SK-N-SH treated with all-trans-retinoic acid at 6 μM for 48 hours (cell line): ENCODE results near the gene CACNA1D.

Experiments
- ATAC-seq: fragments of 200-7000 bp; cut with Tn5 transposase; 3 replicates; pipeline ENCODE4 v1.9.1; 2020; ENCODE audit warnings: mild to moderate bottlenecking, moderate library complexity
- ARNTL ChIP-seq: fragments of 450-650 bp; formaldehyde crosslinking; IDR thresholded peaks from 2 replicates; pipeline ENCODE4 v1.5.0; 2020; ENCODE audit warnings: low read depth, mild to moderate bottlenecking, moderate library complexity, borderline replicate concordance
- BACH2 ChIP-seq: fragments of 250-450 bp; sonication (Bioruptor Pico); IDR thresholded peaks from 2 replicates; pipeline ENCODE4 v1.9.0; 2021; ENCODE audit warnings: mild to moderate bottlenecking, borderline replicate concordance
- CSDC2 ChIP-seq: fragments of 250-450 bp; sonication (Bioruptor Pico); IDR thresholded peaks from 2 replicates; pipeline ENCODE4 v1.5.0; 2020; ENCODE audit warnings: mild to moderate bottlenecking, moderate library complexity
- ESRRG ChIP-seq: fragments of 250-450 bp; sonication (Bioruptor Pico); IDR thresholded peaks from 2 replicates; pipeline ENCODE4 v1.6.1; 2021; ENCODE audit warnings: mild to moderate bottlenecking
- GLIS3 ChIP-seq: fragments of 250-450 bp; sonication (Bioruptor Pico); IDR thresholded peaks from 2 replicates; pipeline ENCODE4 v1.5.0; 2020; ENCODE audit warnings: mild to moderate bottlenecking, moderate library complexity
- ISL1 ChIP-seq: fragments of 250-450 bp; sonication (Bioruptor Pico); IDR thresholded peaks from 2 replicates; pipeline ENCODE4 v2.1.2; 2022; ENCODE audit warnings: mild to moderate bottlenecking, moderate library complexity
- OSR1 ChIP-seq: fragments of 250-450 bp; sonication (Bioruptor Pico); IDR thresholded peaks from 2 replicates; pipeline ENCODE4 v1.8.0; 2022; ENCODE audit warnings: moderate library complexity, mild to moderate bottlenecking, inconsistent platforms
- PPARA ChIP-seq: fragments of 250-450 bp; sonication (Bioruptor Pico); IDR thresholded peaks from 2 replicates; pipeline ENCODE4 v1.5.0; 2020; ENCODE audit warnings: mild to moderate bottlenecking, borderline replicate concordance
- RARB ChIP-seq: fragments of 250-450 bp; sonication (Bioruptor Pico); IDR thresholded peaks from 2 replicates; pipeline ENCODE4 v1.8.0; 2021; ENCODE audit warnings: mild to moderate bottlenecking, moderate library complexity
- TCF4 ChIP-seq: fragments of 250-450 bp; sonication (Bioruptor Pico); IDR thresholded peaks from 2 replicates; pipeline ENCODE4 v1.8.0; 2021; ENCODE audit warnings: mild to moderate bottlenecking, moderate library complexity, borderline replicate concordance
- TOX ChIP-seq: fragments of 250-450 bp; sonication (Bioruptor Pico); IDR thresholded peaks from 2 replicates; pipeline ENCODE4 v1.8.0; 2021; ENCODE audit warnings: mild to moderate bottlenecking, moderate library complexity, borderline replicate concordance
- ZC3H10 ChIP-seq: fragments of 250-450 bp; sonication (Bioruptor Pico); IDR thresholded peaks from 2 replicates; pipeline ENCODE4 v1.5.1; 2021; ENCODE audit warnings: mild to moderate bottlenecking, moderate library complexity
- ZFP3 ChIP-seq: fragments of 250-450 bp; sonication (Bioruptor Pico); IDR thresholded peaks from 2 replicates; pipeline ENCODE4 v1.5.0; 2020; ENCODE audit warnings: mild to moderate bottlenecking, moderate library complexity
- ZFP30 ChIP-seq: fragments of 450-650 bp; formaldehyde crosslinking; IDR thresholded peaks from 2 replicates; pipeline ENCODE4 v1.5.0; 2022; ENCODE audit warnings: mild to moderate bottlenecking, moderate library complexity
- ZNF565 ChIP-seq: fragments of 450-650 bp; formaldehyde crosslinking; conservative IDR thresholded peaks from 2 replicates; pipeline ENCODE4 v1.5.0; 2020; ENCODE audit warnings: low read depth, mild to moderate bottlenecking, moderate library complexity
- ZNF8 ChIP-seq: fragments of 450-650 bp; formaldehyde crosslinking; IDR thresholded peaks from 2 replicates; pipeline ENCODE4 v1.5.0; 2020; ENCODE audit warnings: mild to moderate bottlenecking, moderate library complexity
- TF ChIP-seq, protein P1 (sequence below): fragments of 250-450 bp; sonication (Bioruptor Pico); IDR thresholded peaks from 2 replicates; pipeline ENCODE4 v1.5.0; 2020; ENCODE audit warnings: mild to moderate bottlenecking, moderate library complexity
- TF ChIP-seq, protein P2 (sequence below): fragments of 250-450 bp; sonication (Bioruptor Pico); IDR thresholded peaks from 2 replicates; pipeline ENCODE4 v1.5.1; 2020; ENCODE audit warnings: low read depth, mild to moderate bottlenecking, moderate library complexity
- TF ChIP-seq, protein P3 (sequence below): fragments of 250-450 bp; sonication (Bioruptor Pico); IDR thresholded peaks from 2 replicates; pipeline ENCODE4 v1.8.0; 2020; ENCODE audit warnings: mild to moderate bottlenecking, moderate library complexity, borderline replicate concordance
- TF ChIP-seq, protein P4 (sequence below): fragments of 250-450 bp; sonication (Bioruptor Pico); IDR thresholded peaks from 2 replicates; pipeline ENCODE4 v1.8.0; 2021; ENCODE audit warnings: low read depth, mild to moderate bottlenecking, moderate library complexity, borderline replicate concordance

Gene CACNA1D

DNA sequence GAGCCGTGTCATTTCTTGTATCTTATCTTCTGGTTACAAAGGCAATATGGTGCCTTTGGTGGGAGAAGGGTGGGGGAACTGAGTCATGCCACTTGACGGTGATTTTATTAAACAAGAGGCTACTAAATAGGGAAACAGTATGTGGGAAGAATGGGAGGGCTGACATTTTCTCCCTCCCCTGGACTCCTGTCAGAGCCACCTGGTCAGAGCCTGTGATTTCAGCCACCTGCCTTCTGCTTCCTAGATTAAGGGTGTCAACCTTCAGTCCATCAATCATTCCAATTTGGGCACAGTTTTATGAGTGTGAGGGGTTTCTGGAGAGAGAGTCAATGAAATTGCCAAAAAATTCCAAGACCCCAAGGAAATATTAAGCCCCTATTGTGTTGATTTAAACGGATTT lies 264.4 kb downstream of the CACNA1D start:
- TF ChIP-seq, protein P1, sequence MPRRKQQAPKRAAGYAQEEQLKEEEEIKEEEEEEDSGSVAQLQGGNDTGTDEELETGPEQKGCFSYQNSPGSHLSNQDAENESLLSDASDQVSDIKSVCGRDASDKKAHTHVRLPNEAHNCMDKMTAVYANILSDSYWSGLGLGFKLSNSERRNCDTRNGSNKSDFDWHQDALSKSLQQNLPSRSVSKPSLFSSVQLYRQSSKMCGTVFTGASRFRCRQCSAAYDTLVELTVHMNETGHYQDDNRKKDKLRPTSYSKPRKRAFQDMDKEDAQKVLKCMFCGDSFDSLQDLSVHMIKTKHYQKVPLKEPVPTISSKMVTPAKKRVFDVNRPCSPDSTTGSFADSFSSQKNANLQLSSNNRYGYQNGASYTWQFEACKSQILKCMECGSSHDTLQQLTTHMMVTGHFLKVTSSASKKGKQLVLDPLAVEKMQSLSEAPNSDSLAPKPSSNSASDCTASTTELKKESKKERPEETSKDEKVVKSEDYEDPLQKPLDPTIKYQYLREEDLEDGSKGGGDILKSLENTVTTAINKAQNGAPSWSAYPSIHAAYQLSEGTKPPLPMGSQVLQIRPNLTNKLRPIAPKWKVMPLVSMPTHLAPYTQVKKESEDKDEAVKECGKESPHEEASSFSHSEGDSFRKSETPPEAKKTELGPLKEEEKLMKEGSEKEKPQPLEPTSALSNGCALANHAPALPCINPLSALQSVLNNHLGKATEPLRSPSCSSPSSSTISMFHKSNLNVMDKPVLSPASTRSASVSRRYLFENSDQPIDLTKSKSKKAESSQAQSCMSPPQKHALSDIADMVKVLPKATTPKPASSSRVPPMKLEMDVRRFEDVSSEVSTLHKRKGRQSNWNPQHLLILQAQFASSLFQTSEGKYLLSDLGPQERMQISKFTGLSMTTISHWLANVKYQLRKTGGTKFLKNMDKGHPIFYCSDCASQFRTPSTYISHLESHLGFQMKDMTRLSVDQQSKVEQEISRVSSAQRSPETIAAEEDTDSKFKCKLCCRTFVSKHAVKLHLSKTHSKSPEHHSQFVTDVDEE (CRISPR knock-in tag): no peak
- TF ChIP-seq ARNTL (CRISPR knock-in tag) (no peak), ZC3H10 (CRISPR knock-in tag) (no peak), ZFP3 (CRISPR knock-in tag) (no peak), ESRRG (CRISPR knock-in tag) (no peak)
- ATAC-seq: no peak

DNA sequence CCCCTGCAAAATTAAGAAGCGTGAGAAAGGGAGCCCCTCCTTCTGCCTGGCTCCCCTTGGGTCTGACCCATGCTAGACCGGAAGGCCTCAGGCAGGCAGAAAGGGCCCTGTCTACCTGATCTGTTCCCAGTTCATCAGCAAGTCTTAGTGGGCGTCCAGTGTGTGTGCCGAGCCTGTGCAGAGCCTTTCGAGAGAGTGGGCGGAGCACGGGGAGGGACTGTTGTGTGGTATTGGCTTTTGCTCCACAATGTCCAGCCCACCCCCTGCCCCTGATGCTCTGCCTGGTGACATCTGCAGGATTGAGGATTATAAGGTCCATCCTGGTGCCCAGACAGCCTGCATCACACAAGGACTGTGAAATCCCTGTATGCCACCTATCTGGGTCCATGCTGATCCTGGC lies 268.9 kb downstream of the CACNA1D start:
- no peak for ATAC-seq

DNA sequence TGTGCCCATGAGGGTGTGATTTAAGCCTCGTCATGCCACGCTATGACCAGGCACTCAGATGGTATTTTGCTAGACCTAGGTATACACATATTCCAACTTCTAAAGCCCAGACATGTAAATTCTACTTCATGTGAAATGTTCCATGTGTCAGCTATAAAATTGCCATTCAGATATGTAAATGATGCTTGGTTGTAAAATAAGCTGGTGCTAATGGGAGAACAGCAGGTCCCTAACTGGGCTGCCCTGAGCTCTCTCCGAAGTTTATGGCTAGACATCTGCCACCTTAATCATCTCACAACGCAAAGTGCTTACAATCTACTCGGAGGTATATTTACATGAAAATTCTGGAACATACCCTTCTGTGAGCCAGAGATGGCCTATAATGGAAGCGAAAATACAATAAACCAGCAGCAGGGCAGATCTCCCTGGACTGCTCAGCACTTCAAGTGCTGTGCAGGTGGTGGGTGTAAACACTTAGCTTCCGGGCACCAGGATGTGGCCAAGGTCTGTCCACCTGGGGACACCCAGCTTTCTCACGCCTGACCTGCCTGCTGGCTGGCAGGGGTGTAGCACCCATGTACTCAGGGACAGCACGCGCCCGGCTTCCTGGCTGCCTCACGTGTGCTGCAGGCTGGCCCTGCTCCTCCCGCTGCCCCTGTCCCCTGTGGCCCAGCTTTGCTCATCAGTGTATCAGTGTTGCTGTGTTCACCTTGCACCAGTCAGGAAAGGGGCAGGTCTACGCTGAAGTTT lies 269.8 kb downstream of the CACNA1D start:
- ATAC-seq: no peak
- TF ChIP-seq GLIS3 (no peak), ARNTL (CRISPR knock-in tag) (no peak), BACH2 (CRISPR knock-in tag) (no peak), ZNF565 (CRISPR knock-in tag) (no peak), ZFP3 (CRISPR knock-in tag) (no peak), ISL1 (CRISPR knock-in tag) (no peak), PPARA (CRISPR knock-in tag) (no peak), RARB (no peak), ZC3H10 (CRISPR knock-in tag) (no peak), TOX (no peak), ZFP30 (CRISPR knock-in tag) (no peak), TCF4 (no peak)
- TF ChIP-seq, protein P2, sequence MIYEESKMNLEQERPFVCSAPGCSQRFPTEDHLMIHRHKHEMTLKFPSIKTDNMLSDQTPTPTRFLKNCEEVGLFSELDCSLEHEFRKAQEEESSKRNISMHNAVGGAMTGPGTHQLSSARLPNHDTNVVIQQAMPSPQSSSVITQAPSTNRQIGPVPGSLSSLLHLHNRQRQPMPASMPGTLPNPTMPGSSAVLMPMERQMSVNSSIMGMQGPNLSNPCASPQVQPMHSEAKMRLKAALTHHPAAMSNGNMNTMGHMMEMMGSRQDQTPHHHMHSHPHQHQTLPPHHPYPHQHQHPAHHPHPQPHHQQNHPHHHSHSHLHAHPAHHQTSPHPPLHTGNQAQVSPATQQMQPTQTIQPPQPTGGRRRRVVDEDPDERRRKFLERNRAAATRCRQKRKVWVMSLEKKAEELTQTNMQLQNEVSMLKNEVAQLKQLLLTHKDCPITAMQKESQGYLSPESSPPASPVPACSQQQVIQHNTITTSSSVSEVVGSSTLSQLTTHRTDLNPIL: no peak
- TF ChIP-seq, protein P3, sequence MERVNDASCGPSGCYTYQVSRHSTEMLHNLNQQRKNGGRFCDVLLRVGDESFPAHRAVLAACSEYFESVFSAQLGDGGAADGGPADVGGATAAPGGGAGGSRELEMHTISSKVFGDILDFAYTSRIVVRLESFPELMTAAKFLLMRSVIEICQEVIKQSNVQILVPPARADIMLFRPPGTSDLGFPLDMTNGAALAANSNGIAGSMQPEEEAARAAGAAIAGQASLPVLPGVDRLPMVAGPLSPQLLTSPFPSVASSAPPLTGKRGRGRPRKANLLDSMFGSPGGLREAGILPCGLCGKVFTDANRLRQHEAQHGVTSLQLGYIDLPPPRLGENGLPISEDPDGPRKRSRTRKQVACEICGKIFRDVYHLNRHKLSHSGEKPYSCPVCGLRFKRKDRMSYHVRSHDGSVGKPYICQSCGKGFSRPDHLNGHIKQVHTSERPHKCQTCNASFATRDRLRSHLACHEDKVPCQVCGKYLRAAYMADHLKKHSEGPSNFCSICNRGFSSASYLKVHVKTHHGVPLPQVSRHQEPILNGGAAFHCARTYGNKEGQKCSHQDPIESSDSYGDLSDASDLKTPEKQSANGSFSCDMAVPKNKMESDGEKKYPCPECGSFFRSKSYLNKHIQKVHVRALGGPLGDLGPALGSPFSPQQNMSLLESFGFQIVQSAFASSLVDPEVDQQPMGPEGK (CRISPR knock-in tag): no peak

More for the DNA sequence above, 268.9 kb downstream of the CACNA1D start:
- TF ChIP-seq ZNF8 (CRISPR knock-in tag) (no peak), CSDC2 (no peak), BACH2 (CRISPR knock-in tag) (no peak), RARB (no peak), ISL1 (CRISPR knock-in tag) (no peak), GLIS3 (no peak), TCF4 (no peak), ZNF565 (CRISPR knock-in tag) (no peak), TOX (no peak), ZFP30 (CRISPR knock-in tag) (no peak), PPARA (CRISPR knock-in tag) (no peak), ARNTL (CRISPR knock-in tag) (no peak), OSR1 (CRISPR knock-in tag) (no peak)
- TF ChIP-seq, protein P4, sequence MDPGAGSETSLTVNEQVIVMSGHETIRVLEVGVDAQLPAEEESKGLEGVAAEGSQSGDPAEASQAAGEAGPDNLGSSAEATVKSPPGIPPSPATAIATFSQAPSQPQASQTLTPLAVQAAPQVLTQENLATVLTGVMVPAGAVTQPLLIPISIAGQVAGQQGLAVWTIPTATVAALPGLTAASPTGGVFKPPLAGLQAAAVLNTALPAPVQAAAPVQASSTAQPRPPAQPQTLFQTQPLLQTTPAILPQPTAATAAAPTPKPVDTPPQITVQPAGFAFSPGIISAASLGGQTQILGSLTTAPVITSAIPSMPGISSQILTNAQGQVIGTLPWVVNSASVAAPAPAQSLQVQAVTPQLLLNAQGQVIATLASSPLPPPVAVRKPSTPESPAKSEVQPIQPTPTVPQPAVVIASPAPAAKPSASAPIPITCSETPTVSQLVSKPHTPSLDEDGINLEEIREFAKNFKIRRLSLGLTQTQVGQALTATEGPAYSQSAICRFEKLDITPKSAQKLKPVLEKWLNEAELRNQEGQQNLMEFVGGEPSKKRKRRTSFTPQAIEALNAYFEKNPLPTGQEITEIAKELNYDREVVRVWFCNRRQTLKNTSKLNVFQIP (CRISPR knock-in tag): no peak
- TF ChIP-seq, protein P1 (CRISPR knock-in tag): no peak
- TF ChIP-seq, protein P2: no peak
